ENCODE measurements around the gene RASAL2. TPM values are rescaled to one million over a fixed set of nuclear protein-coding genes. Genes with fewer than 3 reads are reported as not detected.

The RASAL2 gene
- total RNA-seq, 1 experiment from 2014 or later: 22.2 TPM

GRCh38 chr1:178374016-178374415, 280.1 kb downstream of the RASAL2 start:
- Mint-ChIP-seq H3K4me3 (no peak overlapping the region), H3K36me3 (ENCODE audit: insufficient read depth in 1 of 3, low read depth in 3 of 3) (no peaks in the 10 kb centered on the region), H3K4me1 (peaks cover 10 to 13% of the 10 kb centered on the region in 2 experiments), H3K27me3 (ENCODE audit: low read depth) (no peaks in the 10 kb centered on the region), H3K27ac (no peak overlapping the region), H3K9me3 (no peaks in the 10 kb centered on the region)
- no peaks in the 10 kb centered on the region for H3K23me2 ChIP-seq (ENCODE audit: insufficient read length, low read depth, low read length, poor library complexity, severe bottlenecking)
- H3K27ac ChIP-seq (ENCODE audit: insufficient read length, low read depth, low read length): no peak overlapping the region
- TF ChIP-seq CTCF (conservative IDR thresholded peaks at IDR 0.05): no peak
- no peaks in the 10 kb centered on the region for H3K27me3 ChIP-seq (ENCODE audit: insufficient read depth, low read length)
- no peak overlapping the region for H3T11ph ChIP-seq (ENCODE audit: low read length)
- H2BK15ac ChIP-seq (ENCODE audit: low read depth, low read length): no peak overlapping the region
- no peaks in the 10 kb centered on the region for H3K79me2 ChIP-seq (ENCODE audit: insufficient read depth, low read length)
- H2BK120ac ChIP-seq (ENCODE audit: low read depth, low read length, poor library complexity, severe bottlenecking): no peak overlapping the region
- no peak overlapping the region for H2BK12ac ChIP-seq (ENCODE audit: insufficient read length, low read depth, low read length)
- no peak overlapping the region for H2BK20ac ChIP-seq (ENCODE audit: low read depth, low read length, poor library complexity, severe bottlenecking)
- no peaks in the 10 kb centered on the region for H3K79me1 ChIP-seq (ENCODE audit: insufficient read depth, low read depth, low read length, poor library complexity, severe bottlenecking)
- no peak overlapping the region for H3K23ac ChIP-seq (ENCODE audit: insufficient read length, low read depth, low read length)
- H2AFZ ChIP-seq (ENCODE audit: low read length): no peak overlapping the region
- H3K18ac ChIP-seq (ENCODE audit: insufficient read length, low read depth, low read length): no peak overlapping the region
- no peaks in the 10 kb centered on the region for H3K9me3 ChIP-seq (ENCODE audit: control insufficient read depth, low read depth, low read length)
- H3K56ac ChIP-seq (ENCODE audit: insufficient read length, low read depth, low read length): no peak overlapping the region
- no CpG with 5 or more reads among the region's 1 CpG for WGBS (ENCODE audit: extremely low coverage, insufficient read length, low lambda C conversion rate)
- no peak overlapping the region for H2AK5ac ChIP-seq (ENCODE audit: insufficient read length, low read length)
- no peak overlapping the region for H3K9ac ChIP-seq (ENCODE audit: extremely low read depth, insufficient read length, low read length)
- no peak for DNase-seq
- no peak overlapping the region for H3K14ac ChIP-seq (ENCODE audit: insufficient read depth, low read length)
- H4K20me1 ChIP-seq (ENCODE audit: control insufficient read depth, insufficient read depth, insufficient read length): no peaks in the 10 kb centered on the region
- H4K91ac ChIP-seq (ENCODE audit: insufficient read length, low read depth, low read length): no peak overlapping the region
- H4K5ac ChIP-seq (ENCODE audit: insufficient read length, low read depth, low read length): no peak overlapping the region
- H3K4me1 ChIP-seq (ENCODE audit: insufficient read depth, low read length): peaks cover 6% of the 10 kb centered on the region; the same call in 1 of the 2 replicates
- H2BK5ac ChIP-seq (ENCODE audit: insufficient read length, low read length): no peak overlapping the region
- H4K8ac ChIP-seq (replicated peaks; ENCODE audit: insufficient read length, low read depth, low read length): no peak overlapping the region
- no peak overlapping the region for H3K4ac ChIP-seq (ENCODE audit: low read depth, low read length)
- H3K4me2 ChIP-seq (ENCODE audit: insufficient read depth, insufficient read length, low read length): no peak overlapping the region
